ENCODE measurements around the gene SMKR1.
"Not testable (repeated sequence)": the region's sequence is repeated elsewhere in the genome, so short reads cannot be mapped to it uniquely, and the experiment has no call there.

Gene SMKR1

DNA sequence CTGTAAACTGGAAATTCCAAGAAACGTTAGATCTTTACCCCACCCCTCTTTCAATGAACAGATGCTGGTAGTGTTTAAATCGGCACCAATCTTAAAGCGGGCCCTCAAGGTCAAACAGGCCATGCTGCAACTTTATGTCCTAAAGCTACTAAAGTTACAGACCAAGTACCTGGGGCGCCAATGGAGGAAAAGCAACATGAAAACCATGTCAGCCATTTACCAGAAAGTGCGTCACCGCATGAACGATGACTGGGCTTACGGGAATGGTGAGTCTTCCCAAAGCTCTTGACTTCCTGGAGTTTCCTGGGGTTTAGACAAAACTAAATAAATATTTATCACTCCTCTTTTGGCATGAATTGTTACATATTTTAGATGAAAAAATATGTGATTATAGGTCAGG, 19.6 kb upstream of the SMKR1 start:
- no peak for DNase-seq

DNA sequence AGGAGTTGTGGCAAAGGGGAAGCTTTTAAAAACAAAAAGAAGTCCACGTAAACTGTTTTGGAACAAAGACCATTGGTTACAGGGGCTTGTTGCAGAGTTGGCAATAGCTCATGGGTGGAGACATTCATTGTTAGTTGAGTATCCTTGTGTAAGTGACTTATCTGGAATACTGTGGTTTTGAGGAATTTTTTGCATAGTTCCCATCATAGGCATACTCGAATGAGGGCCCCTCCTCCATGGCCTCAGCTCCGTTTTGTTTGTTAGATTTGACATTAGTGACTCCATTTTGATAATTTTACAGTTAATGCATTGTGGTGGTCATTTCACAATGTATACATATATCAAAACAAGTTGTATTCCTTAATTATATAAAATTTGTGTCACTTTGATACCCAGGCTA, 12.8 kb upstream of the SMKR1 start:
- no peak for DNase-seq

DNA sequence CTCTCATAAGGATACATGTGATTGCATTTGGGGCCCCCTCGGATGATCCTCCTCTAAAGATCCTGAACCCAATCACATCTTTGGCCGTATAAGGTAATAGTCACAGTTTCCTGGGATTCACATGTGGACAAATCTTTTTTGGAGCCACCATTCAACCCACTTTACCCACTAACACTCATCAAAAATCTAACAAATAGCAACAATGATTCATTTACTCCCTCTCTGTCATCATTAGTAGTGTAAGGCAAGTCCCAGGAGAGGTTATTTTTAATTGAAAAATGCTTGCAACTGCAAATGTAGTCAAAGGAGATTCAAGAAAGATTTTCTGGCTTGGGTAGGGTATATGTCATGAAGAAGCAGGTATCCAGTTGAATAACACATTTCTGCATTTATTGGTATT, 9.9 kb upstream of the SMKR1 start:
- no peak for DNase-seq

DNA sequence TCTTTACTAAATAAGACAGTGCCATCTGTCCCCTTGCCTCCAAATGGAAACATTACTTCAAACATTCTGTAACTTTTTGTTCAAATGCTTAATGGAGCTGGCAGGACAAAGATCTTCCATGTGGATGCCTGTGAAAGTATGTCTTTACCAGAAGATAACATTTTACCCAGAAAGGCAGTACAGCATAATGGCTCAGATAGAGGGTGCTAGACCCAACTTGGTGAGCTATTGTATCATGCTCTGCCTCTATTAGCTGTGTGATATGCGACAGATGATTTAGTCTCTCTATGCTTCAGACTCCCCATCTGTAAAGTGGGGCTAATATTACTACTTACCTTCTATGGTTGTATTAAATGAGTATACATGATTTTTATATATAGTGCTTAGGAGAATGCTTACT, 8.8 kb upstream of the SMKR1 start:
- DNase-seq: no peak

DNA sequence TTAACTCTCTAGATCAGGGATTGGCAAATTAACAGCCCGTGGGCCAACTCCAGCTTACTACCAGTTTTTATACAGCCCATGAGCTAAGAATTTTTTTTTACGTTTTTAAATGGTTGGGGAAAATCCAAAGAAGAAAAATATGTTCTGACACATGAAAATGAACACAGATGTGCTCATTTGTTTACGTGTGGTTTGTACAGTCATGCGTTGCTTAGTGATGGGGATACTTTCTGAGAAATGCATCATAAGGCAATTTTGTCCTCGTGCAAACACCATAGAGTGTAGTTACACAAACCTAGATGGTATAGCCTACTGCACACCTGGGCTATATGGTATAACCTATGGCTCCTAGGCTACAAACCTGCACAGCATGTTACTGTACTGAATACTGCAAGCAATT, 8.3 kb upstream of the SMKR1 start:
- no peak for DNase-seq

DNA sequence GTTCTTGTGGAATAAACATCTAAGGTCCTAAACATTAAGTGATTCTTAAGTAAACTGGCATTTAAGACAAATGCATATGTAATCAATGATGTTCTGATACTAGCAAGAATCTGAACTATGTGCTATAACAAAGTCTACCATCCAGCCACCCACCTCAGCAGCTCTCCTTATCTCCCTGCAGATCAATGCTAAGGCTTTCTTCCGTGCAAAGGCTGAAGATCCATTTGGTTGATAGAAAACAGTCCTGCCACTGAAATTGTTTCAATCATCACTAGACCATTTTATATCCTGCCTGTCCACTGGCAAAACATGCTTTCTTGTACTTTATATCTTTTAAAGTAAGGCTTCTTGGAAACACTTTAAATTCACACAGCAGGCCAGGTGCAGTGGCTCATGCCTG, 6.3 kb upstream of the SMKR1 start:
- no peak for DNase-seq

DNA sequence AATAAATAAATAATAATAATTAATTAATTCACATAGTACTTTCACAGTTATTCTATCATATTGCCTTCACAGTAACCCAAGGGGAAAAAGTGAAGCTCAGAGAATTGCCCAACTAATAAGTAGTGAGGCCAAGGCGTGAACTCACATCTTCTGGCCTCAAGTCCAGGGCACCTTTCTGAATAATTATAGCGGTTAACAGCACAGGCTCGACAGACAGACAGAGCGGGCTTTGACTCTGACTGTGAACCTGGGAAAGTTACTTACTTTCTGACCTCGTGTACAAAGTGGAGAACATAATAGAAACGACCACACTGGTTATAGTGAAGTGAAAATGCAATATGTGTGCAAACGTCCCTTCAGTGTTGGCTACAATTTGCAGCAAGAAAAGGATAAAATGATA, 5.7 kb upstream of the SMKR1 start:
- DNase-seq: no peak

DNA sequence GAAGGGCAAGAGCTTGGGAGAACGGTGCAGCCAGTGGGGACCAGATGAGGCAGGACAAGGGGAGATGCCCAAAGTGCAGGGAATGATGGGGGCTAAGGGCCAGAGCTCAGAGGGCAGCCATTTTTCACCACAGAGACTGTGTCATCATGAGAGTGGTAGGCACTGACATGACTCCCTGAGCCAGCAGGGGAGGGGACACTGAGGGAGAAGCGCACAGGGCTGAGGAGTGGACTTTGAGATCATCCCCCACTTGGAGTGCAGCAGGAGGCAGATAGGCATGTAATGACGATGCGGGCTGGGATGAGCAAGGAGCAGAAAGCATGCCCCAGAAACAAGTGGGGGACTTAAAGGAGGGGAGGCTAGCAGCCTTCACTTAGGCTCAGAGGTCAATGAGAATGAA, 5.2 kb upstream of the SMKR1 start:
- no peak for DNase-seq

DNA sequence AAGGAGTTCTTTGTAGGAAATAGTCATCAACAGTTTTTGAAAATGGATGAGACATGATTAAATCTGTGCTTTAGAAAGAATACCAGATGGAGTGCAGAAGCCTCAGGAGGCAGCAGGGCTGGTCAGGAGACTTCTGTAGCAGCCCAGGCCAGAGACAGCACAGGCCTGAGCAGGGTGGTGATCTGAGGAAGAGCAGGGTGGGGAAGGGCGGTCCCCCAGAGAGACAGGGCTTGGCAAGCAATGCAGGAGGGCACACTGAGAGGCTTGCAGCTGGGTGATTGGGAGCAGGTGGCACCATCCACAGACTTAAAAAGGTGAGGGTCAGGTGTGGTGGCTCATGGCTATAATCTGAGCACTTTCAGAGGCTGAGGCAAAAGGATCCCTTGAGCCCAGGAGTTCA, 4.3 kb upstream of the SMKR1 start:
- no peak for DNase-seq

DNA sequence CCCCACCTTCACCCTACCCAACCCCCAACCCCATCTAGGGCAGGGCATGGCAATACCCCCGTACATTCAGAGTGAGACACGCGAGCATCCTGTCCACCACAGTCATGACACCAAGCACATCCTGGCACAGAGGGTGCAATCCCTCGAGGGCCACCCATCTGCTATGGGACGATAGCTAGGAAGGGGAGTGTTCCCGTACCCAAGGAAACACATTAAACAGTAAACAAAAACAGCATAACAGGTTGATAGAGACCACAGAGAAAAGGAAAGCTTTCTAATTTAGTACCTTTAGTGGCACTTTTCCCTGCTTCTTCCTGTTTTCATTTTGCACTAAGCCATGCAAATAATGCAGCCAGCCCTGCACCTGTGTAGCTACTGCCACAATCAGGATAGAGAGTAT, 2.3 kb upstream of the SMKR1 start:
- no peak for DNase-seq

DNA sequence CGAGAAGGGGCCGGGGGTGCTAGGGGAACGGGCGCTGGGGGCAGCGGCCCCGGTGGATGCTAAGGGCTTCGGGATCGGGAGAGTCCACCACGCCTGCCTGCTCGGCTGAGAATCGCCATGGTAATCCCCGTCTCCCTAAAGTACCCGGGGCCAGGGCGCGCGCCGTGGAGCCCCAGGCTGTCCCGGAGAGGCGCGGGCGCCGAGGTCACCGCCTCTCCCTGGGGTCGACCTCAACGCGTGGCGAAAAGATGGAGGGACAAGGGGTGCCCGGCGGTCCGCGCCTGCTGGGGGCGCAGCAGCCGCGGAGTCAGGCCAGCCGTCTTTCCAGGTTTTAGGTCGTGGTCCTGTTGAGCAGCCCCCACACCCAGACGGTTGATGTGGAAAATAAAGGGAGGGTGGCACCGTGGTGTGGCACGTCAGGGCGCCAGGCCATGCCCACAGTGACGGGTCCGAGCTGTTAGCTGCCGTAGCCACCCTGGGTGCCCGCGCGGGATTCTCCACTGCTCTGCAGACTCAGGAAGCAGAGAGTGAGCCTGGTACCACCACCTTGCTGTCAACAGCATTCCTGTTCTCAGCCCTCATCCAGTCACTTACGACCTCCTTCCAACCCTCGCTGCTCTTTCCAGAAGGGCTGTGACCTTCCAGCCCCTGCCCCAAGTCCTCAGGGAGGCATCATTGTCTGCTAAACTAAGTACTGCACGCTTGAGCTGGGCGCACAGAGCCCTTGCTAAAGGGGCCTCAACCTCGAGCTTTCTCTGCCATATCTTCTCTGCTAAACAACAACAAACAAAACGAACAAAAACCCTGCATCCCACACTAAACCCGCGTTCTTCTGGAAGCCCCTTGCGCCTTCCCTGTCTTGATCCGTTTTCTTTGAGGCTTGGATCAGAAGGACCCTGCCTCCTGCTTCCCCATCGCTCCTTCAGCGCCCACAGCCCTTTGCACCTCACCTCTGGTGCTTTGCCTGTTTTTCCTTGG, 666 bp downstream of the SMKR1 start:
- peak; percentile 63 for DNase-seq

DNA sequence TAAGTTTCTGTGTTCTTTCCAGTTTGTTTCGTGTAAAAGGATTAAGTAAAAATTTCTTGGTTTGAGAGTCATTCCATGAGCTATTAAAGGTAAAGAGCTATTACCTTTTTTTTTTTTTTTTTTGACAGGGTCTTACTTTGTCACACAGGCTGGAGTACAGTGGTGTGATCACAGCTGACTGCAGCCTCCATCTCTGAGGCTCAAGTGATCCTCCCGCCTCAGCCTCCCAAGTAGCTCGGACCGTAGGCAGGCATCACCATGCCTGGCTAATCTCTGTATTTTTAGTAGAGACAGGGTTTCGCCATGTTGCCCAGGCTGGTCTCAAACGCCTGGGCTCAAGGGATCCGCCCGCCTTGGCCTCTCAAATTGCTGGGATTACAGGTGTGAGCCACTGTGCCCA, 1.4 kb downstream of the SMKR1 start:
- DNase-seq: no peak

DNA sequence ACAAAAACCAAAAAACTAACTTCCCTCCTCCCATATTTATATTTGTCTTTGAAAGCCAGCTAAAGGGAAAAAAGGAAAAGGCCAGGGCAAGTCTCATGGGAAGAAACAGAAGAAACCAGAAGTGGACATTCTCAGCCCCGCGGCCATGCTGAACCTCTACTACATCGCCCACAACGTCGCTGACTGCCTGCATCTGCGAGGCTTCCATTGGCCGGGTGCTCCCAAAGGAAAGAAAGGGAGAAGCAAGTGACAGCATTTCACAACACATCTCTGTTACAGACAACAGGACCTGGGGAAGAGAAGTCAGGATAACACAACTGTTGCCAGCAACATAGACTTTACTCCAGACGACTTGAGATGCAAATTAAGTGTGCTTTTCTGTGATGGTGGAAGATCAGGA, 9.9 kb downstream of the SMKR1 start:
- DNase-seq: no peak

DNA sequence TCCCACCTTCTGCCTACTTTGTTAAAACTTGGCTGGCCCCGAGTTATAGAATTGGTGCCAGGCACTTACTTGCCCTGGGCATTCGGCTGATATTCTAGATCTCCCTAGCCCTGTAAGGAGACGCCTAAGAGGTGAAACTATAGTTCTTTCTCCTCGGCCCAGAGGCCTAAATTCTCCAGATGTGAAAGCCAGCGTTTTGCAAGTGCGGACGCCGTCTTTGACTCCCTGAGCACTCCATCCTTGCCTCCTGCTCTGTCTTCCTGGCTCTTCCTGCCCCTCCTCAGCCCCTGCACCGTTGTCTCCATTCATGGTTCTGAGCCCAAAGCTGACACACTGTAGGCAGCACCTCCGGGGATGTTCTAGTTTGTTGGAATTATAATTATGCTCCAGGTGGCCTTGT, 11.2 kb downstream of the SMKR1 start:
- no peak for DNase-seq

DNA sequence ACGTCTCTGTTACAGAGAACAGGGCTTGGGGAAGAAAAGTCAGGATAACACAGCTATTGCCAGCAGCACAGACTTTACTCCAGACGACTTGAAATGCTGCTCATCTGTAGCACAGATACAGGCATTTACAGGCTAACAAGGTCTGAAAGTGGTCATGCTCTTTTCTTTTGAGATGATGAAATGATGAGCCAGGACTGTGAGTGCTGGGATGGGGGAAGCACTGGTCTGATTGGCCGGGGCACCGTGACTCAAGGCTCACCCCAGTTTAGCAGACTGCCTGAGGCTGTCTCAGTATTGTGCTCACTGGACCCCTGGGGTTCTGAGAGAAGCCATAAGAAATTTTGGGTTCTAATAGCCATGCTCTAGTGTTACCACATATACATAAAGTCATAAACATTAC, 12.4 kb downstream of the SMKR1 start:
- no peak for DNase-seq

DNA sequence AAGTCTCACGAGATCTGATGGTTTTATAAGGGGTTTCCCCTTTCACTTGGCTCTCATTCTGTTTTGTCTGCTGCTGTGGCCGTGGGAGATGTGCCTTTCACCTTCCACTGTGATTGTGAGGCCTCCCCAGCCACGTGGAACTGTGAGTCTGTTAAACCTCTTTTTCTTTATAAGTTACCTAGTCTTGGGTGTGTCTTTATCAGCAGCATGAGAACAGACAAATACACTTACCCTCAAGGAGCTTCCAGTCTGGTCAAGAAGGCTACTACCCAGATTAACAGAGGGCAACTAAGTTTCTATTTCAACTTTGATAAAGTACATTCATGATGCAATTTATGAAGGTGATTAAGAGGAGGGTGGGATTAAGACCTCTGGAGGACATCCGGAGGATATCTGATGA, 13.1 kb downstream of the SMKR1 start:
- no peak for DNase-seq

DNA sequence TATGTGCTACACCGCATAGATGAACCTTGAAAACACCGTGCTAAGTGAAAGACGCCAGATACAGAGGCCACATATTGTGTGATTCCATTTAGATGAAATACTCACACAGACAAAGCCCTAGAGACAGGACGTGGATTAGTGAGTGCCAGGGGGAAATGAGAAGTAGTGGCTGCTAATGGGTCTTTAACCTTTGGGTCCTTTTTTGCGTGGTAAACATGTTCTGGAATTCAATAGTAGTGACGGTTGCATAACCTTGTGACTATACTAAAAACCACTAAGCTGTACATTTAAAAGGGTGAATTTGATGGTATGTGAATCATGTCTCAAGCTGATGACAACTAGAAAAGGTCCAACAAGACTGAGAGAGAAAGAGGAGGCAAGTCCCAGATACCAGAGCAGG, 15.6 kb downstream of the SMKR1 start:
- DNase-seq: no peak

DNA sequence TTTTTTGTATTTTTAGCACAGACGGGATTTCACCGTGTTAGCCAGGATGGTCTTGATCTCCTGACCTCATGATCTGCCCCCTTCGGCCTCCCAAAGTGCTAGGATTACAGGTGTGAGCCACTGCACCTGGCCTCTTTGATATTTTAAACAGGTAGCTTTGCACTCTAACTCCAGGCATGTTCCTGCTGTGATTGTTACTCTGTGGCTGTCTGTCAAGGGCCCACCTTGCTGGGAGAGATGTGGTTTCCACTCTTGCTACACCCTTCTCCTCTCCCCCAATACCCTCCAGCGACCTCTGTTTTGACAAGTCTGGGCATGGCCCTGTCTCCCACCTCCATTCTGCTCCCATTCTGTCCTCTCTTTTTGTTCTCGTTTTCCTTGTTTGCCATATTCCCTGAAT, 17.1 kb downstream of the SMKR1 start:
- no peak for DNase-seq

DNA sequence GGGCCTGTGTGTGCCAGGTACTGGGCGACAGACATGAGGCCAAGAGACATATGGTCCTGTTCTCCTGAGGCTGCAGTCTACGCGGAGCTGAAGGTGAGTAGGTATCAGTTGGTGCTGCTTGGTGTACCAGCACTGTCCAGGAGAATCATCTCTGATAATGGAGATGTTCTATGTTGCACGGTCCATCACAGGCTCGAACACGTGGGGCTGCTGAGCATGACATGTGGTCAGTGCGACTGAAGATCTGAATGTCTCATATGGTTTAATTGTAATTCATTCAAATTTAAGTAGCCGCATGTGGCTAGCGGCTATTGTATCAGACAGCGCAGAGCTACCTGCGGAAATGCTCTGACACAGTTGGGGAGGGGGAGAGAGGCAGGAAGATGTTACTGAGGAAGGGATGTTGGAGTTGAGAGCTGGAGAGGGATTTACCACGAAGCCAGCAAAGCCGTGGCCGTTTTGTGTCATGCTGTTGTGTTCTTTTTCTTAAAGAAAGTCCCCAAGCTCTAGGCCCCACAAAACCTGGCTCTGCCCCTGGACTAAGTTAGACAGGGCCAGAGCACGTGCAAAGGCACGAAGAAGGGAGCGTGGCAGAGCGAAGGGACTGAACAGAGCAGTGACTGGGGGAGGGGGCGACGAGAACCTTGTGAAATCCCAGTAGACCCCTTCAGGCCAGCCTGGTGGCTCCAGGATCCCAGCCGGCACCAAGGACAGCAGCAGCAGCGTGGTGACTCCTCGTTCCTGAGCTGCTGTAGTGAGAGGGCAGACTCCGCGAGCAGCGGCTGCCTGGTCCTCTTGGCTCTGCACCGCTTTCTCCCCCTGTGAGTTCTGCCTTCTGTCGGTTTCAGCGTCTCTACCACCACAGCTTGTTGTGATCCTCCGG, 20.0 kb downstream of the SMKR1 start:
- no peak for DNase-seq

DNA sequence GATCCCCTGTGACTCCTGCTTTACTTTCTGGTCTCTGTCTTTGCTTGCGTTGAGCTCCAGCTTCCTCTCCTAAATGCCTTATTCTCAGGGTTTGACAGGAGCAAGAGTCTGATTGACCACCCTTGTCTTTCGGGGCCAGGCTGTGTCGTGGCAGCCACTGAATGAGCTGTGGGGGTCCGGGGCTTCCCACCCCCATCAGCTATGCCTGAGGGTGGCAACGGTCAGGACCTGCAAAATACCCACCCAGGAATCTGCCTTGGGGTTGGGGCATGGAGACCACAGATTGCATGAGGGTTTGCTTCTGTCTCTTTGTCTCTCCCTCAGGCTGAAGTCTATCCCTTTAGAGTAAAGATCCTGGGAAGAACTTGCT, 20.6 kb downstream of the SMKR1 start:
- DNase-seq: no peak

DNA sequence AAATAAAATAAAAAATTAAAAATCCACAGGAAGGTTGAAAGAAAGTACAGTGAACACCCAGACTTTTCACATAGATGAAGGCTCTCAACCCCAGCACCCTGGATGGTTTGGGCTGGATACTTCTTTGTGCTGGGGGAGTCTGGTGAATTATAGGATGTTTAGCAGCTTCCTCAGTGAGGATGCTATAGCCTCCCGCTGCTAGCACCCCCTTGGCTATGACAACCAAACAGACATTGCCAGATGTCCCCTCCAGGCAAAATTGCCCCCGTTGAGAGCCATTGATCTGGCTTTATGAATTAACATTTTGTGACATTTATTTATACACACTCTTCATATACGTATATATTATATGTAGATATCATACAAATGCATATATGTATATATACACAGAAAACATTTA, 21.6 kb downstream of the SMKR1 start:
- no peak for DNase-seq

DNA sequence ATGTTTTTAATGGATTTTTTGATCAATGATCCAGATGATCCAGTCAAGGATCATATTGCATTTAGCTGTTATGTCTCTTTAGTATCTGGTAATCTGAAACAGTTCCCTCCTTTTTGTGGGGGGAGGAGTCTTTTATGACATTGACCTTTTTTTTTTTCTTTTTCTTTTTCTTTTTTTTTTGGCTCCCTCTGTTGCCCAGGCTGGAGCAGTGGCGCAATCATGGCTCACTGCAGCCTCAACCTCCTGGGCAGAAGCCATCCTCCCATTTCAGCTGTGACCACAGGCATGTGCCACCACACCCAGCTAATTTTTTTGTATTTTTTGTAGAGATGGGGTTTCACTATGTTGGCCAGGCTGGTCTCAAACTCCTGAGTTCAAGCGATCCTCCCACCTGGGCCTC, 22.1 kb downstream of the SMKR1 start:
- DNase-seq: not testable (repeated sequence)

DNA sequence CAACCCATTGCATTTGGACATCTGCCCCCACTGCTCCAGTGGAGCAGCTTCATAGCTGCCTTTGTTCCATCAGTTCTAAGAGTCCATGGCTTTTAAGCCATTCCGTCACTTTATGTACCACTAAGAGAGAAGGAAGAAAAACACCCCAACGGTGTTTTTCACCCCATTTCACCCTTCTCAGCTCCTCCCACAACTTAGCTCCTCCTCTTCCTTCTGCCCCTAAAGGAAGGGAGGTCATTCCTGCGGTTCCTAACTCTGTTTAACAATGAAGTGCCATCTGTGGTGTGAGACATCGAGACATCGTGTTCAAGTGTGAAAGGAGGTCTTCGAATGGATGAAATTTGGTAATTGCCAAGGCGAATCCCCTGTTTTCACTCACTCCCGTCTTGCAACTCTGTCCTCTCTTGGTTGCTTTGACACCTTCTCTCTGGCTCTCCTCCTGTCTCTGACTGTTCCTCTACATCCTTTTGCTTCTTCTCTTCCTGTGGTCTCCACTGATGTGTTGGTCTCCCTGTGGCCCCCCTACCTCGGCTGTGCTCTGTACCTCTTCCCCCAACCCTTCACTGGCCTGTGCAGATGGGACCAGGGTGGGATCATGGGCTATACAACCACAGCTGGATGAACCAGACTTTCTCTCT, 23.0 kb downstream of the SMKR1 start:
- no peak for DNase-seq
